SK-N-SH (cell line): ENCODE results near the gene MTPN.

Experiments used
- EP300 ChIP-seq, 2 experiments: IDR thresholded peaks; 2 replicates each; pipeline versions ENCODE4 v1.4.0 to v1.6.1; 2012; ENCODE audit warnings: borderline replicate concordance in 1 of 2, low read depth in 1 of 2, low read length in 1 of 2
- NFIC ChIP-seq: IDR thresholded peaks from 2 replicates; pipeline ENCODE4 v1.4.0; 2012; ENCODE audit warnings: borderline replicate concordance
- SIN3A ChIP-seq: IDR thresholded peaks from 2 replicates; pipeline ENCODE4 v1.6.1; 2012; ENCODE audit warnings: low read depth, mild to moderate bottlenecking, low read length, moderate library complexity, borderline replicate concordance

- TF ChIP-seq SIN3A, result no peak
- TF ChIP-seq EP300 (IDR thresholded peaks at IDR 0.05; ENCODE audit: borderline replicate concordance in 1 of 2, low read depth in 1 of 2, low read length in 1 of 2), result no peak
- TF ChIP-seq NFIC, result no peak
Measured at GRCh38 chr7:136002802-136003201, 25.6 kb upstream of the MTPN start.
